ENCODE results near the gene NKX1-1. TPM values are rescaled to one million over a fixed set of nuclear protein-coding genes. Genes with fewer than 3 reads are reported as not detected.
"Not testable (repeated sequence)": the region's sequence is repeated elsewhere in the genome, so short reads cannot be mapped to it uniquely, and the experiment has no call there.

The NKX1-1 gene
- total RNA-seq, 1 donor from 2014 or later: not detected

DNA sequence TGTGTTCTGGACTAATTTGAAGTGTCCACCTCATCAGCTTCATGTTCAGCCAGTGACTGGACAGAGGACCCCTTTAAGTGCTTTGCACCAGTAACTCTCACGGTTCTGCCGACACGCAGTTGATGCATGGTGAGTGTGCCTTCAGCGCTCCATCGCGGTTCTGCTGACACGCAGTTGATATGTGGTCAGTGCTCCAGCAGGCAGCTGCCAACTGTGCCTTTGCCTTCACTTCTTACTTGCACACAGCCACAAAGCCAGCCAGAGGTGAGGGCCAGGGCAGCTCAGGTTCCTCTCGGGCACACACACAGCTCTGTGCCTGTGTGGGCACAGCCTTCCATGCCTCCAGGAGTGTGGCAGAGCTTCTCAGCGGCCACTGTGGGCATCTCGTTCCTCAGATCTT, 12.4 kb downstream of the NKX1-1 start:
- no peak overlapping the region for H3K27ac ChIP-seq
- H3K9me3 ChIP-seq: no peaks in the 10 kb centered on the region
- TF ChIP-seq, protein P1, sequence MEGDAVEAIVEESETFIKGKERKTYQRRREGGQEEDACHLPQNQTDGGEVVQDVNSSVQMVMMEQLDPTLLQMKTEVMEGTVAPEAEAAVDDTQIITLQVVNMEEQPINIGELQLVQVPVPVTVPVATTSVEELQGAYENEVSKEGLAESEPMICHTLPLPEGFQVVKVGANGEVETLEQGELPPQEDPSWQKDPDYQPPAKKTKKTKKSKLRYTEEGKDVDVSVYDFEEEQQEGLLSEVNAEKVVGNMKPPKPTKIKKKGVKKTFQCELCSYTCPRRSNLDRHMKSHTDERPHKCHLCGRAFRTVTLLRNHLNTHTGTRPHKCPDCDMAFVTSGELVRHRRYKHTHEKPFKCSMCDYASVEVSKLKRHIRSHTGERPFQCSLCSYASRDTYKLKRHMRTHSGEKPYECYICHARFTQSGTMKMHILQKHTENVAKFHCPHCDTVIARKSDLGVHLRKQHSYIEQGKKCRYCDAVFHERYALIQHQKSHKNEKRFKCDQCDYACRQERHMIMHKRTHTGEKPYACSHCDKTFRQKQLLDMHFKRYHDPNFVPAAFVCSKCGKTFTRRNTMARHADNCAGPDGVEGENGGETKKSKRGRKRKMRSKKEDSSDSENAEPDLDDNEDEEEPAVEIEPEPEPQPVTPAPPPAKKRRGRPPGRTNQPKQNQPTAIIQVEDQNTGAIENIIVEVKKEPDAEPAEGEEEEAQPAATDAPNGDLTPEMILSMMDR (IDR thresholded peaks at IDR 0.05): no peak
- no peak for TF ChIP-seq POLR2A (IDR thresholded peaks at IDR 0.05)
- TF ChIP-seq POLR2AphosphoS5 (IDR thresholded peaks at IDR 0.05; ENCODE audit: insufficient read depth in 1 of 2, low read depth in 1 of 2): no peak
- intact Hi-C loops (cut with DNase I): no loop called here
- no peak for DNase-seq (ENCODE audit: extremely low spot score in 2 of 2)
- H3K36me3 ChIP-seq: peaks cover 0 to 29% of the 10 kb centered on the region in 2 donors
- no peak overlapping the region for H3K4me3 ChIP-seq
- no peaks in the 10 kb centered on the region for H3K27me3 ChIP-seq
- H3K4me1 ChIP-seq: no peaks in the 10 kb centered on the region

GRCh38 chr4:1393363-1393762, 12.9 kb downstream of the NKX1-1 start:
- H3K9me3 ChIP-seq; H3K4me3 ChIP-seq; intact Hi-C loops (cut with DNase I); H3K4me1 ChIP-seq; H3K27ac ChIP-seq; DNase-seq (ENCODE audit: extremely low spot score in 2 of 2); H3K27me3 ChIP-seq: not testable (repeated sequence)
- H3K36me3 ChIP-seq: peaks cover 0 to 34% of the 10 kb centered on the region in 2 donors

GRCh38 chr4:1385373-1386340, 20.6 kb downstream of the NKX1-1 start:
- intact Hi-C loops (cut with DNase I): no loop called here
- Histone ChIP-seq H3K9me3 (no peaks in the 10 kb centered on the region), H3K4me1 (no peaks in the 10 kb centered on the region), H3K36me3 (peaks cover 0 to 53% of the 10 kb centered on the region in 2 donors), H3K4me3 (no peak overlapping the region), H3K27me3 (no peaks in the 10 kb centered on the region), H3K27ac (no peak overlapping the region)
- no peak for TF ChIP-seq POLR2A (IDR thresholded peaks at IDR 0.05)
- TF ChIP-seq, protein P1 (IDR thresholded peaks at IDR 0.05): no peak
- no peak for TF ChIP-seq POLR2AphosphoS5 (IDR thresholded peaks at IDR 0.05; ENCODE audit: insufficient read depth in 1 of 2, low read depth in 1 of 2)
- no peak for DNase-seq (ENCODE audit: extremely low spot score in 2 of 2)

DNA sequence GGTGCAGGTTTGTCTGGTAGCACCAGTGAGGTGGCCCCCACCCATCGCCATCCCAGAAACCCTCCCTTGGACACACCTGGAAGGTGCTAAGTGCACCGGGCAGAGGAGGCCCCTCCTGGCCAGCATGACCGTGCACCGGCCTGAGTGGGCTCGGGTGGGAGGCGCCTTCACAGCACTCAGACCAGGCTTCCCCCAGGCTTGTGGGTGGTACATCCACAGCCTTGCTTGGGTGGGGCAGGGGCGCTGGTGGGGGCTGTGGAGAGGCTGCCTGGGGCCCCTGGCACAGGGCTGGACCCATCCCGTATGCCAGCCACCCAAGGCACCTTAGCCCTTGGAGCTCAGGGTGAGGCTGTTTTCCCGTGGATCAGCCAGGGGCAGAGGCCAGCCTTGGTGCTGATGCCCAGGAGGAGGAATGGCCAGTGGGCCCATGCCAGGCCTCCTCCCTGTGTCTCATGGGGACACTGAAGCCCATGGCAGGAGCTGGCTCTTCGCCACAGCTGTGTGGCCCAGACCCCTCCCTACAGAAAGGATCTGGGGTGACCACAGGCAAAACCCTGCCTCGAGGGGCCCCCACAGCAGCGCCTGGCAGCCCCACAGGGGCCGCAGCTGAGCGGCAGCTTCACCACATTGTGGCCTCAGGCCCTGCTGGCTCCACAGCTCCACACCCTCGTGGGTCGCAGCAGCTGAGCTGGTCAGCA, 21.4 kb downstream of the NKX1-1 start:
- no peak overlapping the region for H3K4me3 ChIP-seq
- H3K27ac ChIP-seq: no peak overlapping the region
- no peak for DNase-seq (ENCODE audit: extremely low spot score in 2 of 2)
- no peaks in the 10 kb centered on the region for H3K4me1 ChIP-seq
- no peaks in the 10 kb centered on the region for H3K27me3 ChIP-seq
- intact Hi-C loops (cut with DNase I): no loop called here
- TF ChIP-seq POLR2A (IDR thresholded peaks at IDR 0.05): no peak
- TF ChIP-seq, protein P1 (IDR thresholded peaks at IDR 0.05): no peak
- no peak for TF ChIP-seq POLR2AphosphoS5 (IDR thresholded peaks at IDR 0.05; ENCODE audit: insufficient read depth in 1 of 2, low read depth in 1 of 2)
- H3K9me3 ChIP-seq: no peaks in the 10 kb centered on the region
- peaks cover 0 to 53% of the 10 kb centered on the region in 2 donors for H3K36me3 ChIP-seq

GRCh38 chr4:1383728-1384591, 22.3 kb downstream of the NKX1-1 start:
- TF ChIP-seq, protein P1 (IDR thresholded peaks at IDR 0.05): no peak
- no peak for TF ChIP-seq POLR2AphosphoS5 (IDR thresholded peaks at IDR 0.05; ENCODE audit: insufficient read depth in 1 of 2, low read depth in 1 of 2)
- no peak for TF ChIP-seq POLR2A (IDR thresholded peaks at IDR 0.05)
- Histone ChIP-seq H3K27me3 (no peaks in the 10 kb centered on the region), H3K9me3 (no peaks in the 10 kb centered on the region), H3K4me1 (no peaks in the 10 kb centered on the region), H3K4me3 (no peak overlapping the region), H3K27ac (no peak overlapping the region), H3K36me3 (peaks cover 0 to 51% of the 10 kb centered on the region in 2 donors)
- no peak for DNase-seq (ENCODE audit: extremely low spot score in 2 of 2)
- intact Hi-C loops (cut with DNase I): no loop called here
